Sigmoid colon (tissue), 7 donors: ENCODE results near the gene MAGEB4. TPM values are rescaled to one million over a fixed set of nuclear protein-coding genes. Genes with fewer than 3 reads are reported as not detected.

Experiments
- DNase-seq: peaks from one replicate; pipeline ENCODE4 v3.0.0-alpha.2; 2019
- H3K27ac ChIP-seq, 4 donors: fragments of 200-600 bp; sonication (generic); one replicate each; pipeline ENCODE4 v1.5.1; 2016 to 2019; ENCODE audit warnings: mild to moderate bottlenecking in 1 of 4
- H3K27me3 ChIP-seq, 3 donors: fragments of 200-600 bp; sonication (generic); one replicate each; pipeline ENCODE4 v1.5.1; 2019; ENCODE audit warnings: mild to moderate bottlenecking in 1 of 3
- H3K36me3 ChIP-seq, 4 donors: fragments of 200-600 bp; sonication (generic); one replicate each; pipeline ENCODE4 v1.5.1; 2016 to 2019
- H3K4me1 ChIP-seq, 4 donors: fragments of 200-600 bp; sonication (generic); one replicate each; pipeline ENCODE4 v1.5.1; 2017 to 2019
- H3K4me3 ChIP-seq, 4 donors: fragments of 200-600 bp; sonication (generic); one replicate each; pipeline ENCODE4 v1.5.1; 2017 to 2019; ENCODE audit warnings: mild to moderate bottlenecking in 2 of 4, moderate library complexity in 1 of 4
- H3K9me3 ChIP-seq, 4 donors: fragments of 200-600 bp in 3 of 4; sonication (generic) in 3 of 4; one replicate each; pipeline versions ENCODE4 v1.5.1 to v1.6.1; 2013 to 2019
- EP300 ChIP-seq, 4 donors: sonication (generic); formaldehyde crosslinking; IDR thresholded peaks; one replicate each; pipeline ENCODE4 v1.6.1; 2017; ENCODE audit warnings: antibody characterized with exemption in 4 of 4
- POLR2A ChIP-seq, 2 donors: fragments of 450-650 bp; IDR thresholded peaks; one replicate each; pipeline ENCODE4 v1.6.1; 2016; ENCODE audit warnings: antibody characterized with exemption in 2 of 2, mild to moderate bottlenecking in 2 of 2, moderate library complexity in 2 of 2
- POLR2AphosphoS5 ChIP-seq, 4 donors: sonication (generic); formaldehyde crosslinking; IDR thresholded peaks; one replicate each; pipeline ENCODE4 v1.6.1; 2017; ENCODE audit warnings: antibody characterized with exemption in 4 of 4
- WGBS, 2 donors: extraction: QIAGEN DNeasy Blood & Tissue Kit; methylation state at CpG; one replicate each; pipeline ENCODE4 v1.1.7; 2013; 5-methylcytosine and 5-hydroxymethylcytosine counted together
- intact Hi-C: fragments of 100-400 bp; cut with DNase I; formaldehyde crosslinking; loops from one replicate; pipeline ENCODE4 v1.15.1; 2023
- polyA plus RNA-seq, 3 donors: library from polyadenylated mRNA; stranded (reverse); fragments of 200-250 nt; gene quantifications; one replicate each; pipeline ENCODE4 v1.2.3, GENCODE V29; 2013
- total RNA-seq, 4 donors: library from RNA; depleted of rRNA; stranded (reverse); fragments of >200 nt; gene quantifications; one replicate each; pipeline ENCODE4 v1.1.0, GENCODE V29; 2016
- TF ChIP-seq, protein P1 (sequence below), 4 experiments: fragments of 450-650 bp in 3 of 4; fragments of 200-600 bp in 1 of 4; IDR thresholded peaks; one replicate each; pipeline ENCODE4 v1.5.1; 2016 to 2019; ENCODE audit warnings: antibody characterized with exemption in 4 of 4, mild to moderate bottlenecking in 3 of 4, moderate library complexity in 2 of 4
- donor health status: healthy with polysubstance abuse.
- donor health status: Bipolar disorder and iron deficiency.
- donor health status: healthy.

The MAGEB4 gene
- total and polyA plus RNA-seq, 7 donors, result not detected

DNA sequence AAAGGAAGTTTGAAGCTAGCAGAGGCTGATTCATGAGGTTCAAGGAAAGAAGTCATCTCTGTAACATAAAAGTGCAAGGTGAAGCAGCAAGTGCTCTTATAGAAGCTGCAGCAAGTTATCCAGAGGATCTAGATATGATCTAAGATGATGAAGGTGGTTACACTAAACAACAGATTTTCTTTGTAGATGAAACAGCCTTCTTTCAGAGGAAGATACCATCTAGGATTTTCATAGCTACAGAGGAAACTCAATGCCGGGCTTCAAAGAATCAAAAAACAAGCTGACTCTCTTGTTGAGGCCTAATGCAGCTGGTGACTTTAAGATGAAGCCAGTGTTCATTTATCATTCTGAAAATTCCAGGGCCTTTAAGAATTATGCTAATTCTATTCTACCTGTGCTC is 38.6 kb downstream of the MAGEB4 start:
- H3K4me3 ChIP-seq, result no peak overlapping the region
- H3K27me3 ChIP-seq, result no peaks in the 10 kb centered on the region
- intact Hi-C loops, result no loop called here
- 54 to 89% methylated on average over 1 of the region's 1 CpG for WGBS, 2 donors
- TF ChIP-seq POLR2AphosphoS5 (IDR thresholded peaks at IDR 0.05) (no peak), POLR2A (IDR thresholded peaks at IDR 0.05) (no peak), EP300 (IDR thresholded peaks at IDR 0.05) (no peak)
- TF ChIP-seq, protein P1, sequence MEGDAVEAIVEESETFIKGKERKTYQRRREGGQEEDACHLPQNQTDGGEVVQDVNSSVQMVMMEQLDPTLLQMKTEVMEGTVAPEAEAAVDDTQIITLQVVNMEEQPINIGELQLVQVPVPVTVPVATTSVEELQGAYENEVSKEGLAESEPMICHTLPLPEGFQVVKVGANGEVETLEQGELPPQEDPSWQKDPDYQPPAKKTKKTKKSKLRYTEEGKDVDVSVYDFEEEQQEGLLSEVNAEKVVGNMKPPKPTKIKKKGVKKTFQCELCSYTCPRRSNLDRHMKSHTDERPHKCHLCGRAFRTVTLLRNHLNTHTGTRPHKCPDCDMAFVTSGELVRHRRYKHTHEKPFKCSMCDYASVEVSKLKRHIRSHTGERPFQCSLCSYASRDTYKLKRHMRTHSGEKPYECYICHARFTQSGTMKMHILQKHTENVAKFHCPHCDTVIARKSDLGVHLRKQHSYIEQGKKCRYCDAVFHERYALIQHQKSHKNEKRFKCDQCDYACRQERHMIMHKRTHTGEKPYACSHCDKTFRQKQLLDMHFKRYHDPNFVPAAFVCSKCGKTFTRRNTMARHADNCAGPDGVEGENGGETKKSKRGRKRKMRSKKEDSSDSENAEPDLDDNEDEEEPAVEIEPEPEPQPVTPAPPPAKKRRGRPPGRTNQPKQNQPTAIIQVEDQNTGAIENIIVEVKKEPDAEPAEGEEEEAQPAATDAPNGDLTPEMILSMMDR (IDR thresholded peaks at IDR 0.05), result no peak
- H3K27ac ChIP-seq, result no peak overlapping the region
- H3K4me1 ChIP-seq, result peaks cover 0 to 5% (median 0%) of the 10 kb centered on the region in 4 donors
- no peaks in the 10 kb centered on the region for H3K9me3 ChIP-seq
- no peak for DNase-seq
- H3K36me3 ChIP-seq, result no peaks in the 10 kb centered on the region

DNA sequence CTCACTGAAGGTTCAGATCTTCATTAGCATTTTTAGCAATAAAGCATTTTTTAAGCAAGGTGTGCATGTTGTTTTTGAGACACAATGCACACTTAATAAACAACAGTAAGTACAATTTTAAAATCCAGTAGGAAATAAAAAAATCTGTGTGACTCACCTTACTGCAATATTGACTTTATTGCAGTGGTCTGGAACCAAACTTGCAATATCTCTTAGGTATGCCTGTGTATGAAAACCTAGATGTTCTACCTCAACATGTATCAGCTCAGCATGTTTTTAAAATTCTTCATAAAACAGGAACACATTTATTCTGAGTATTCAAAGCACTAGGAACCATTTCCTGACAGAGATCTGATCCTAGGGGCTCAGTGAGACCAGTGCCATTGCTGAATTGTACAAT is 40.7 kb downstream of the MAGEB4 start:
- H3K27me3 ChIP-seq, result no peaks in the 10 kb centered on the region
- no peak overlapping the region for H3K27ac ChIP-seq
- peaks cover 0 to 5% (median 0%) of the 10 kb centered on the region in 4 donors for H3K4me1 ChIP-seq
- intact Hi-C loops, result no loop called here
- TF ChIP-seq POLR2A (IDR thresholded peaks at IDR 0.05), result no peak
- TF ChIP-seq EP300 (IDR thresholded peaks at IDR 0.05), result no peak
- TF ChIP-seq, protein P1 (IDR thresholded peaks at IDR 0.05), result no peak
- TF ChIP-seq POLR2AphosphoS5 (IDR thresholded peaks at IDR 0.05), result no peak
- DNase-seq, result no peak
- no peak overlapping the region for H3K4me3 ChIP-seq
- H3K9me3 ChIP-seq, result no peaks in the 10 kb centered on the region
- H3K36me3 ChIP-seq, result no peaks in the 10 kb centered on the region

DNA sequence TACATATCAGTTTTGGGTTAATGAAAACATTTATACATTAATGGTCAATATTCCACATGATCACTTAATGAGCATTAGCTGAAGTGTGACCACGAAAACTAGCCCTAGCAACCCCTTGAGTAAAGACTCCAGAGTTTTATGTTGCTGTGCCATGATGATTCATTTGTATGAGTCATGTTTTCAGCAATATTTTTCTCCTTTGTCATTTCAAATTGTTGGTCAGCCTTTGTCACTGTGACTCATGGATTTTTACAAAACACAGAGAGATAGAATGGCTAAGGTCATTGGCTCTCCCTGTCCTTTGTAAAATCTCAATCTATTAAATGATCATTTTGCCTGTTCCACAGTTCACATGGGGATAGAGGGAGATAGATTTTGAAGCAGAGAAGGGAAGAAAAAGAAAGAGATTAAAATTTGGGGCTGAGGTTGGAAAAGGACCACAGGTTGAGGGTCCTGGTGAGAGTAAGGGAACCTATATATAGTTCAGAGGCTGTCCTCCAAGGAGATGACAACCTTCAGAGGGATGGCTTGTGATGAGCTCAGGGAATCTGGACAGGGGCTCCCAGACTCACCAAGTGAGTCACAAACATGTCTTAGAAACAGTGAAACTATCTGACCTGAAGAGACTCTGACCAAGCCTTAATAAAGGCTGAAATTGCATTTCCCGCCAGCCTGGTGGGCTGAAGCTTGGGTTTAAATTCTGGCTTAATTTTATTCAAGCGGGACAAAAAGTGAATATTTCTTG is 41.8 kb downstream of the MAGEB4 start:
- H3K27ac ChIP-seq, result peak overlapping the region in 2 of 4 donors; percentile 27 to 47
- H3K27me3 ChIP-seq, result no peaks in the 10 kb centered on the region
- TF ChIP-seq EP300 (IDR thresholded peaks at IDR 0.05) (no peak), POLR2AphosphoS5 (IDR thresholded peaks at IDR 0.05) (peak in 2 of 4 donors; percentile 17 to 25)
- intact Hi-C loops, result no loop called here
- H3K4me1 ChIP-seq, result peaks cover 0 to 5% (median 0%) of the 10 kb centered on the region in 4 donors
- H3K9me3 ChIP-seq, result no peaks in the 10 kb centered on the region
- no peak overlapping the region for H3K4me3 ChIP-seq
- no peaks in the 10 kb centered on the region for H3K36me3 ChIP-seq
- WGBS, 2 donors, result 82 to 85% methylated on average over 3 of the region's 3 CpGs
- no peak for DNase-seq

Other genes starting within 250 kb of the MAGEB4 start
- gene MAGEB2, start 26.4 kb upstream of the MAGEB4 start, total RNA-seq, result not detected
- gene MAGEB2, start 26.4 kb upstream of the MAGEB4 start, polyA plus RNA-seq, result not detected
- not detected for gene MAGEB3, start 11.3 kb upstream of the MAGEB4 start, total RNA-seq
- not detected for gene MAGEB3, start 11.3 kb upstream of the MAGEB4 start, polyA plus RNA-seq
- not detected for gene MAGEB1, start 5.1 kb downstream of the MAGEB4 start, total RNA-seq
- gene MAGEB1, start 5.1 kb downstream of the MAGEB4 start, polyA plus RNA-seq, result not detected
- not detected for gene NR0B1, start 67.4 kb downstream of the MAGEB4 start, total RNA-seq
- gene NR0B1, start 67.4 kb downstream of the MAGEB4 start, polyA plus RNA-seq, result under 1 TPM in 1 of 3 donors, not detected in 2; 0.06 TPM